22Rv1 (cell line): Measurements from ENCODE around the gene ASCC1.

ENCODE experiments used
- ZFX ChIP-seq: fragments of 450-650 bp; IDR thresholded peaks from 2 replicates; pipeline ENCODE4 v1.6.1; 2017; ENCODE audit warnings: antibody characterized with exemption, borderline replicate concordance
- TF ChIP-seq, protein P1 (sequence below): fragments of 450-650 bp; IDR thresholded peaks from 2 replicates; pipeline ENCODE4 v1.5.1; 2017; ENCODE audit warnings: mild to moderate bottlenecking

DNA sequence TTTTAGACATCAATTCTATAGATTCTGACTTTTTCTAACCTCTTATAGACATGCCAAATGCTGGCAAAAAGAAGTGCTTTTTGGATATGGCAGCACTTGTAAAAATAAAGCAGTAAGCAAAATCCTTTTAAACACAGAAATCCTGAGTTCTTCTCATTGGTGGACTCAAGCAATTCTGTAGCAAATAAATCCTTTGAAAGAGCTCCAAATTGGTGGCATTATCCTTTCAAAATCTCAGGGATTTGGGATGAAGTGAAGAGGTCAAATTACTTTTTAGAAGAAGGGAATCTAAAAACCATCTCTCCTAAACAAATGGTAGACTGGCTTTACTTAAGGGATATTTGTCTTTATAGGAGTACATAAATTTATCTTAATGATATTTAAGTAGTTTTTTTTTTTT is 17.5 kb upstream of the ASCC1 start:
- TF ChIP-seq, protein P1, sequence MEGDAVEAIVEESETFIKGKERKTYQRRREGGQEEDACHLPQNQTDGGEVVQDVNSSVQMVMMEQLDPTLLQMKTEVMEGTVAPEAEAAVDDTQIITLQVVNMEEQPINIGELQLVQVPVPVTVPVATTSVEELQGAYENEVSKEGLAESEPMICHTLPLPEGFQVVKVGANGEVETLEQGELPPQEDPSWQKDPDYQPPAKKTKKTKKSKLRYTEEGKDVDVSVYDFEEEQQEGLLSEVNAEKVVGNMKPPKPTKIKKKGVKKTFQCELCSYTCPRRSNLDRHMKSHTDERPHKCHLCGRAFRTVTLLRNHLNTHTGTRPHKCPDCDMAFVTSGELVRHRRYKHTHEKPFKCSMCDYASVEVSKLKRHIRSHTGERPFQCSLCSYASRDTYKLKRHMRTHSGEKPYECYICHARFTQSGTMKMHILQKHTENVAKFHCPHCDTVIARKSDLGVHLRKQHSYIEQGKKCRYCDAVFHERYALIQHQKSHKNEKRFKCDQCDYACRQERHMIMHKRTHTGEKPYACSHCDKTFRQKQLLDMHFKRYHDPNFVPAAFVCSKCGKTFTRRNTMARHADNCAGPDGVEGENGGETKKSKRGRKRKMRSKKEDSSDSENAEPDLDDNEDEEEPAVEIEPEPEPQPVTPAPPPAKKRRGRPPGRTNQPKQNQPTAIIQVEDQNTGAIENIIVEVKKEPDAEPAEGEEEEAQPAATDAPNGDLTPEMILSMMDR: no peak
- TF ChIP-seq ZFX: no peak
